Neural progenitor cell (in vitro differentiated cells): ENCODE data around the gene PDCD1LG2.

Source experiments
- CTCF ChIP-seq: fragments of 200-600 bp; sonication (generic); IDR thresholded peaks from 2 replicates; pipeline ENCODE4 v1.5.1; 2017; ENCODE audit warnings: antibody characterized with exemption, mild to moderate bottlenecking
- EZH2 ChIP-seq: fragments of 200-600 bp; sonication (generic); IDR thresholded peaks from 2 replicates; pipeline ENCODE4 v1.6.1; 2017; ENCODE audit warnings: antibody characterized with exemption, mild to moderate bottlenecking, moderate library complexity
- EZH2phosphoT487 ChIP-seq: fragments of 200-600 bp; sonication (generic); IDR thresholded peaks from 2 replicates; pipeline ENCODE4 v1.6.1; 2017; ENCODE audit warnings: antibody characterized with exemption

GRCh38 chr9:5575000-5575399 is 64.7 kb downstream of the PDCD1LG2 start:
- TF ChIP-seq CTCF (no peak), EZH2 (no peak), EZH2phosphoT487 (no peak)
